Esophagus (tissue), 2 donors: ENCODE measurements around the gene DGUOK. TPM values are rescaled to one million over a fixed set of nuclear protein-coding genes. Genes with fewer than 3 reads are reported as not detected.
A peak's percentile ranks its signal among the peaks of the same experiment; 100 is the strongest.

Experiments
- H3K27ac ChIP-seq, 2 donors: one replicate each; pipeline ENCODE4 v1.5.1; 2013; ENCODE audit warnings: low read depth in 2 of 2, mild to moderate bottlenecking in 2 of 2, inconsistent platforms in 1 of 2, low read length in 1 of 2, moderate library complexity in 1 of 2
- H3K27me3 ChIP-seq, 2 donors: one replicate each; pipeline ENCODE4 v1.6.1; 2013; ENCODE audit warnings: low read length in 2 of 2, control low read depth in 1 of 2, mild to moderate bottlenecking in 1 of 2; ENCODE audit not compliant: insufficient read depth in 2 of 2, control insufficient read depth in 1 of 2
- H3K36me3 ChIP-seq, 2 donors: one replicate each; pipeline ENCODE4 v1.6.1; 2013; ENCODE audit warnings: low read length in 1 of 2; ENCODE audit not compliant: control insufficient read depth in 2 of 2, insufficient read depth in 2 of 2
- H3K4me1 ChIP-seq, 2 donors: one replicate each; pipeline ENCODE4 v1.6.1; 2013; ENCODE audit warnings: low read length in 1 of 2; ENCODE audit not compliant: control insufficient read depth in 2 of 2, insufficient read depth in 2 of 2
- H3K4me3 ChIP-seq, 2 donors: one replicate each; pipeline ENCODE4 v1.5.1; 2013; ENCODE audit warnings: low read length in 2 of 2, mild to moderate bottlenecking in 2 of 2, low read depth in 1 of 2, moderate library complexity in 1 of 2
- H3K9me3 ChIP-seq, 2 donors: one replicate each; pipeline ENCODE4 v1.6.1; 2013; ENCODE audit warnings: mild to moderate bottlenecking in 2 of 2, low read depth in 1 of 2, low read length in 1 of 2, moderate library complexity in 1 of 2; ENCODE audit not compliant: control insufficient read depth in 2 of 2, insufficient read depth in 1 of 2
- WGBS, 2 donors: extraction: QIAGEN DNeasy Blood & Tissue Kit; methylation state at CpG; one replicate each; pipeline ENCODE4 v1.1.7; 2013; 5-methylcytosine and 5-hydroxymethylcytosine counted together
- polyA plus RNA-seq, 2 donors: library from polyadenylated mRNA; stranded (reverse); fragments of 200-250 nt; gene quantifications; one replicate each; pipeline ENCODE4 v1.2.3, GENCODE V29; 2013
- donor health status: healthy with polysubstance abuse.
- donor health status: Bipolar disorder and iron deficiency.

Gene DGUOK
- polyA plus RNA-seq, 2 donors: 42.8 to 45.6 TPM

DNA sequence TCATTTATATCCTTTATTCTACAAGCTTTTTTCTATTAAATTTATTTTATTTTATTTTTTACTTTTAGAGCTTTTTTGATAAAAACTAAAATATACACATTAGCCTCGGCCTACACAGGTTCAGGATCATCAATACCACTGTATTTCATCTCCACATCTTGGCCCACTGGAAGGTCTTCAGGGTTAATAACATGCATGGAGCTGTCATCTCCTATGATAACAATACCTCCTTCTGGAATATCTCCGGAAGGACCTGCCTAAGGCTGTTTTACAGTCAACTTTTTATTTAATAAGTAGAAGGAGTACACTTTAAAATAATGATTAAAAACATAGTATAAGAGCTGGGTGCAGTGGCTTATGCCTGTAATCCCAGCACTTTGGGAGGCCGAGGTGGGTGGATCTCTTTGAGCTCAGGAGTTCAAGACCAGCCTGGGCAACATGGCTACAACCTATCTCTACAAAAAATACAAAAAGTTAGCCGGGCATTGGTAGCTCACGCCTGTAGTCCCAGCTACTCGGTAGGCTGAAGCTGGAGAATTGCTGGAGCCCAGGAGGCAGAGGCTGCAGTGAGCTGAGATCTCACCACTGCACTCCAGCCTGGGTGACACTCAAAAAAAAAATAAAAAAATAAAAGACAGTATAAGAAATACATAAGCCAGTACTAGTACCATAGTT is 15.7 kb upstream of the DGUOK start:
- WGBS, 2 donors: 67 to 78% methylated on average over 6 of the region's 6 CpGs
- no peaks in the 10 kb centered on the region for H3K9me3 ChIP-seq
- peaks cover 0 to 8% of the 10 kb centered on the region in 2 donors for H3K36me3 ChIP-seq
- H3K4me1 ChIP-seq: no peaks in the 10 kb centered on the region
- H3K27me3 ChIP-seq: no peaks in the 10 kb centered on the region
- no peak overlapping the region for H3K4me3 ChIP-seq
- H3K27ac ChIP-seq: no peak overlapping the region

DNA sequence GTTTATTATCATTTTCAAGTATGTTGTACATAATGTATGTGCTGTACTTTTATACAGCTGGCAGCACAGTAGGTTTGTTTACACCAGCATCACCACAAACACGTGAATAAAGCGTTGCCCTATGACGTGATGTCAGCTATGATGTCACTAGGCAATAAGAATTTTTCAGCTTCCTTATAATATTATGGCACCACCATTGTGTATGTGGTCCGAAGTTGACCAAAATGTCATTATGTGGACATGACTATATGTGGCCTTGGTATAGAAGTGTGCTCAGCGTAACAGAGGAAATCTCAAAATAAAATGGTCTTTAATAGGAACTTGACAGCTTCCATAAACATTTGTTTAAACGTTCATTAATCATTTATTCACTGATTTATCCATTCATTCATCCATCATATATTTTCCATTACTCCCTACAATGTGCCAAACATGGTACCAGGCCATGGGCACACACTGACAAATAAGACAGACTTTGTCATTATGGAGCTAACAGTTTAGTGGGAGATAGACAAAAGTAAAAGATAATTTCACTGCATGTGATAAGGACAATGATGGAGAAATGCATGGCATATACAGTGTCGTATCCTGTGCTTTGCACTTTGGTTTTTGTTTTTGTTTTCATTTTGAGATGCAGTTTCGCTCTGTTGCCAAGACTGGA is 15.0 kb upstream of the DGUOK start:
- Histone ChIP-seq H3K27me3 (no peaks in the 10 kb centered on the region), H3K9me3 (no peaks in the 10 kb centered on the region), H3K36me3 (peaks cover 3 to 8% of the 10 kb centered on the region in 2 donors), H3K4me3 (no peak overlapping the region), H3K4me1 (no peaks in the 10 kb centered on the region), H3K27ac (no peak overlapping the region)
- WGBS, 2 donors: 73 to 76% methylated on average over 8 of the region's 8 CpGs

DNA sequence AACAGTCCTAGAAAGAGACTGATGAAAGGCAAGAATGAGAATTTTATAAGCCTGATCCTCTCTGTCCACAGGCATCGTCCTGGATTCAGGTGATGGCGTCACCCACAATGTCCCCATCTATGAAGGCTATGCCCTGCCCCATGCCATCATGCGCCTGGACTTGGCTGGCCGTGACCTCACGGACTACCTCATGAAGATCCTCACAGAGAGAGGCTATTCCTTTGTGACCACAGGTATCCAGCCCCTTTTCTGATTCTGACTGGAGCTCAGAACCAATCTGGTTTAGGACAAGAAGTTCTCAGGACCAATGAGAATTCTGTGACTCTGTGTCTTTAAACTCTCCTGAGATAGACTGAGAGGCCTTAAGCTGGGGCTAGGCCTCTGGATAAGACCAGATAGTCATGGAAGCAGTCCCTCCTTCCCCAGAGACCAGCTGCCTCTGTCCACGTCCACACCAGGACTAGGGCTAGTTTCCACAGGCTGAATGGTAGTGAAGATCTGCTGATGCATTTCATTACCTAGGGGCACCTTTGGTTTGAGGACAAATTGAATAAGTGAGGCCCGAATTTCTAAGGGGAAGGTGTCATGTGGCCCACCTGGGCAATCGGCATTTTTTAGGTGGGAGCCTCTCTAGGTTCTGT is 13.1 kb upstream of the DGUOK start:
- Histone ChIP-seq H3K9me3 (no peaks in the 10 kb centered on the region), H3K27me3 (no peaks in the 10 kb centered on the region), H3K4me3 (no peak overlapping the region), H3K27ac (peak overlapping the region in 1 of 2 donors; percentile 41), H3K4me1 (no peaks in the 10 kb centered on the region), H3K36me3 (peaks cover 3 to 8% of the 10 kb centered on the region in 2 donors)
- WGBS, 2 donors: 90 to 93% methylated on average over 8 of the region's 8 CpGs

DNA sequence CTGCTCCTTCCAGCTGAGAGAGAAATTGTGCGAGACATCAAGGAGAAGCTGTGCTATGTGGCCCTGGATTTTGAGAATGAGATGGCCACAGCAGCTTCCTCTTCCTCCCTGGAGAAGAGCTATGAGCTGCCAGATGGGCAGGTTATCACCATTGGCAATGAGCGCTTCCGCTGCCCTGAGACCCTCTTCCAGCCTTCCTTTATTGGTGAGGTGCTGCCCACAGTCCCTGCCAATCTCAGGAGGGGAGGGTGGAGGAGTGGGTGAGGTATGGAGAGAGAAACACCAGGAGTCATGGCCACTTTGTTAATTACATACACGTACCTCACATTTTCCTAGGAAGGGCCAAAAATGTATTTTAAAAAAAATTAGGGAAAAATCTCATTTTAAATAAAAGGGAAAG is 12.0 kb upstream of the DGUOK start:
- peaks cover 3 to 9% of the 10 kb centered on the region in 2 donors for H3K36me3 ChIP-seq
- H3K27ac ChIP-seq: no peak overlapping the region
- WGBS, 2 donors: 87 to 89% methylated on average over 4 of the region's 4 CpGs
- H3K27me3 ChIP-seq: no peaks in the 10 kb centered on the region
- no peaks in the 10 kb centered on the region for H3K9me3 ChIP-seq
- H3K4me3 ChIP-seq: no peak overlapping the region
- no peaks in the 10 kb centered on the region for H3K4me1 ChIP-seq

DNA sequence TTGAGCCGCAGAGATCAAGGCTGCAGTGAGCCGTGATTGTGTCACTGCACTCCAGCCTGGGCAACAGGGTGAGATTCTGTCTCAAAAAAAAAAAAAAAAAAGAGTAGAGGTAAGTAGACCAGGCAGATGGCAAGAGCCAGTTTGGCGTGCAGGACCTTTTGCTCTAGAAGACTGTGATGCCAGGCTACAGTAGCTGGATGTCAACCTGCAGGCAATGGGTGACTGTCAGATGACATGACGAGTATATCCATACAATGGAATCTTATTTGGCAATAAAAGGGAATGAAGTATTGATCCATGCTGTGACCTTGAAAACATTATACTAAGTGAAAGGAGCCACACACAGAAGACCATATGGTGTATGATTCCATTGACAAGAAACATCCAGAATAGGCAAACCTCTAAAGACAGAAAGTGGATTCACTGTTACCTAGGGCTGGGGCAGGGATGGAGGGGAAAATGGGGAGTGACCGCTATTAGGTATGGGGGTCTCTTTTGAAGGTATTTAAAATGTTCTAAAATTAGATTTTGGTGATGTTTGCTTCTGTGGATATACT is 11.2 kb upstream of the DGUOK start:
- Histone ChIP-seq H3K4me3 (no peak overlapping the region), H3K27me3 (no peaks in the 10 kb centered on the region), H3K9me3 (no peaks in the 10 kb centered on the region), H3K36me3 (peaks cover 3 to 10% of the 10 kb centered on the region in 2 donors), H3K4me1 (no peaks in the 10 kb centered on the region), H3K27ac (no peak overlapping the region)
- 86 to 91% methylated on average over 5 of the region's 5 CpGs for whole genome bisulfite sequencing, 2 donors

DNA sequence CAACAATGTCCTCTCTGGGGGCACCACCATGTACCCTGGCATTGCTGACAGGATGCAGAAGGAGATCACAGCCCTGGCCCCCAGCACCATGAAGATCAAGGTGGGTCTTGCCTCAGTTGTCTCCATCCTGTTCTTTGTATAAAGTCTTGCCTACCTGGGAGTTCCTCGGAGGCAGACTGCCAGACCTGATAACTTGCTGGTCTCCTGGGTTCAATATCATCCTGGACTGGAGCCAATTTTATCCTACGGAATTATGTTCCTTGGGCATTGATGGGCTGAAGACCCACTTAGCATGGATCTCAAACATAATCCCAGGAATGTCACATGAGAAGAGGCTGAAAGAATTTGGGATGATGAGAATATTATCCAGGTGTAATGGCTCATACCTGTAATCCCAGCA is 10.0 kb upstream of the DGUOK start:
- WGBS, 2 donors: 41 to 70% methylated on average over 2 of the region's 2 CpGs
- no peak overlapping the region for H3K4me3 ChIP-seq
- H3K9me3 ChIP-seq: no peaks in the 10 kb centered on the region
- no peaks in the 10 kb centered on the region for H3K27me3 ChIP-seq
- H3K27ac ChIP-seq: no peak overlapping the region
- H3K4me1 ChIP-seq: no peaks in the 10 kb centered on the region
- peaks cover 3 to 10% of the 10 kb centered on the region in 2 donors for H3K36me3 ChIP-seq

DNA sequence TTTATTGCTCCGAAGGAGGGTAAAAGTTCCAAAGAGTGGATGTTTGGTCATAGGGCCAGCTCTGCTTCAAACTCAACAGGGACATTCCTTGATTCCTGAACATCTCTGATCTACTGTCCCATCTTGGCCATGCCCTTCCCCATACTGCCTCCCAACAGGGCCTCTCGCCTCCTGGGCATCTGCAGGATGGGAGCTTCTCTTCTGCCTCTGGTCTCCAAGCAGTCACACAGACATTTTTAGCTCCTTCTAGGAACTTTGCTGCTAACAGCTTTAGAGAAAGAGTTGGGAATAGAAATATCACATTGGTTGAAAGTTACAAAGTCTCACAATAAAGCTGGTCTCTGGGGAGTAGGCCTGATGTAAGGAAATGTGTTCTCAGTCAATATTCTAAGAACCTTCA is 9.4 kb upstream of the DGUOK start:
- 46 to 91% methylated on average over 2 of the region's 2 CpGs for WGBS, 2 donors
- Histone ChIP-seq H3K36me3 (peaks cover 3 to 10% of the 10 kb centered on the region in 2 donors), H3K4me1 (no peaks in the 10 kb centered on the region), H3K4me3 (no peak overlapping the region), H3K27ac (no peak overlapping the region), H3K9me3 (no peaks in the 10 kb centered on the region), H3K27me3 (no peaks in the 10 kb centered on the region)

DNA sequence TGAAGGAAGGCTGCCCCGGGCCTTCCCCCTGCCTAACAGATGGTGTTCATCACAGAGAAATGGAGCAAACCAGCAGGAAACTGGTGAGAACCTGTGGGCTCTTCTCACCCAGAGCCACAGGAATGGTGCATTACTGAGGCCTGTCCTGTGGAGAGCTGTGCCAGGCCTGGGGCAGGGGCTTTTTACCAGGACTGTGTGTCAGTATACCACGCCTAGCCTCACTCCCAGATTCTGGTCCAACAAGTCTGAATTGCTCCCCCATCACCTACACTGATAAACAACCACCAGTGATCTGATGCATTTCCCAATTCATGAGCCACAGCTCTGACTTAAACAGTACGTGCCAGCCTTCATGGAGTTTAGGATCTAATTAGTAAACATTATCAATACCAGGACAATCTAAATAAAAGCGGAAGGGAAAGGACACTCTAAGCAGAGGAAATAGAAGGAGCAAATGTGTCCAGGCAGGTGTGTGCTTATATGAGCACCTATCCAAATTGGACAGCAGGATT is 8.9 kb upstream of the DGUOK start:
- Histone ChIP-seq H3K4me3 (no peak overlapping the region), H3K27ac (no peak overlapping the region), H3K4me1 (no peaks in the 10 kb centered on the region), H3K36me3 (peaks cover 3 to 10% of the 10 kb centered on the region in 2 donors), H3K9me3 (no peaks in the 10 kb centered on the region), H3K27me3 (no peaks in the 10 kb centered on the region)
- 75 to 78% methylated on average over 4 of the region's 4 CpGs for WGBS, 2 donors

DNA sequence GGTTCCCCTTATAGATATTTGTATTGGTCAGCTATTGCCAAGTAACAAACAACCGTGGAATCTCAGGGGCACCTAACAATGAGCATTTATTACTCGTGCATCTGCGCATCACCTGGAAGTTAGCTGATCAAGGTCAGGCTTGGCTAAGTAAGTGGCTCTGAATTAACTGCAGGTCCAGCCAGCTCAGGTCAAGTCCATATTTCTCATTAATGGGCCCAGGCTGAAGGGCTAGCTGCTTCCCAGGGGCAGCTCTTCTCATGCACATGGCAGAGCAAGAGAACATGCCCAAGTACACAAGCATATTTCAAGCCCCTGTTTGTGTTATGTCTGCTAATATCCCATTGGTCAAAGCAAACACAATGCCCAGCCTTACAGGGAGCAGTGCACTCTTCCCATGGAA is 7.8 kb upstream of the DGUOK start:
- no peaks in the 10 kb centered on the region for H3K9me3 ChIP-seq
- no peaks in the 10 kb centered on the region for H3K27me3 ChIP-seq
- H3K36me3 ChIP-seq: peaks cover 3% of the 10 kb centered on the region in 2 donors
- H3K4me1 ChIP-seq: no peaks in the 10 kb centered on the region
- H3K4me3 ChIP-seq: no peak overlapping the region
- WGBS, 2 donors: 90 to 92% methylated on average over 3 of the region's 3 CpGs
- H3K27ac ChIP-seq: no peak overlapping the region
